ENCODE measurements around the gene RANGAP1. TPM values are rescaled to one million over a fixed set of nuclear protein-coding genes. Genes with fewer than 3 reads are reported as not detected.

The RANGAP1 gene, protein sequence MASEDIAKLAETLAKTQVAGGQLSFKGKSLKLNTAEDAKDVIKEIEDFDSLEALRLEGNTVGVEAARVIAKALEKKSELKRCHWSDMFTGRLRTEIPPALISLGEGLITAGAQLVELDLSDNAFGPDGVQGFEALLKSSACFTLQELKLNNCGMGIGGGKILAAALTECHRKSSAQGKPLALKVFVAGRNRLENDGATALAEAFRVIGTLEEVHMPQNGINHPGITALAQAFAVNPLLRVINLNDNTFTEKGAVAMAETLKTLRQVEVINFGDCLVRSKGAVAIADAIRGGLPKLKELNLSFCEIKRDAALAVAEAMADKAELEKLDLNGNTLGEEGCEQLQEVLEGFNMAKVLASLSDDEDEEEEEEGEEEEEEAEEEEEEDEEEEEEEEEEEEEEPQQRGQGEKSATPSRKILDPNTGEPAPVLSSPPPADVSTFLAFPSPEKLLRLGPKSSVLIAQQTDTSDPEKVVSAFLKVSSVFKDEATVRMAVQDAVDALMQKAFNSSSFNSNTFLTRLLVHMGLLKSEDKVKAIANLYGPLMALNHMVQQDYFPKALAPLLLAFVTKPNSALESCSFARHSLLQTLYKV
- total RNA-seq, result 10 to 100 TPM; 18.7 to 38.7 (median 35.6) TPM

GRCh38 chr22:41285820-41286638, at the start of gene RANGAP1:
Gene RANGAP1 (minus strand): TSS chr22:41286187. CDS start chr22:41281044, 5,143 bp downstream.
- no peaks in the 10 kb centered on the region for H3K4me1 ChIP-seq
- DNase-seq, result peak; percentile 96 to 98
- H3K4me3 ChIP-seq, result peak within 1 kb of the TSS; percentile 59 to 80
- peak within 1 kb of the TSS; percentile 74 to 93 for H3K27ac ChIP-seq
- intact Hi-C loops (cut with DNase I; ENCODE audit: low total_unique reads), result no loop called here
- TF ChIP-seq CTCF (IDR thresholded peaks at IDR 0.05) (peak; percentile 16 to 45 (median 36)), POLR2A (IDR thresholded peaks at IDR 0.05) (peak; percentile 57 to 90)
- no peaks in the 10 kb centered on the region for H3K27me3 ChIP-seq
- H3K9me3 ChIP-seq, result no peaks in the 10 kb centered on the region
- no peaks in the 10 kb centered on the region for H3K36me3 ChIP-seq

DNA sequence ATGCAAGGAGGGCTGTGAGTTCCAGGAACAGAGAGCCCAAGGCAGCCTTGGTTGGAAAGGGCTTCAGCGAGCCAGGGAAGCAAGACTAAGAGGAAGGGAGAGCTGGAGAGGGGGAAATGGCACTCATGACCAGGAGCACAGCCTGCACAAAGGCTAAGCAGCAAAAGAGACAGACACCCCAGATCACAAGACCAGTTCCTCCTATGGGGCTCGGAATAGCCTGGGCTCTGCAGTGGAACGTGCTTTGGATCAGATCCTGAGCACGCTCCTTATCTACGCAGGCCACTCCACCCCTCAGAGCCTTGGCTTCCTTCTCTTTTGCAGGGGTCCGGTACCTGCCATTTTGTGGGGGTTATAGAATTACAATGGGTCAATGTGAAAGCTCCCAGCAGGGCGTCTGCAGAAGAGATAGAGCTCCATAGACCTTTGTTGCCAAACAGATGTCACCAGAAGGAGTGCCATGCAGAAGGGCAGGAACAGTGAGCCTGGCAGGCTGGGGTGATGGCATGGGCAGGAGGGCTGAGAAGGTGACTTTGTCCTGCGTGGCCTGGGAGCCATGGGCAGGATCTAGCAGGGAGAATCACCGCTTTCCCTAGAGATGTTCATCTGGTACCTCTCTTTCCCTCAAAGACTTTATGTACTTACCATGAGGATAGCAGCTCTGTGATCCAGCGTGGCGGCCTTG, 49.1 kb upstream of the RANGAP1 start:
- Histone ChIP-seq H3K27me3 (no peaks in the 10 kb centered on the region), H3K36me3 (no peaks in the 10 kb centered on the region), H3K4me1 (no peaks in the 10 kb centered on the region), H3K4me3 (no peak overlapping the region), H3K27ac (no peak overlapping the region), H3K9me3 (no peaks in the 10 kb centered on the region)
- TF ChIP-seq CTCF (IDR thresholded peaks at IDR 0.05), result no peak
- TF ChIP-seq POLR2A (IDR thresholded peaks at IDR 0.05), result no peak
- DNase-seq, result no peak
- intact Hi-C loops (cut with DNase I; ENCODE audit: low total_unique reads), result no loop called here

GRCh38 chr22:41334215-41334614, 48.2 kb upstream of the RANGAP1 start:
- Histone ChIP-seq H3K27ac (no peak overlapping the region), H3K4me3 (no peak overlapping the region), H3K4me1 (no peaks in the 10 kb centered on the region), H3K9me3 (no peaks in the 10 kb centered on the region), H3K36me3 (no peaks in the 10 kb centered on the region), H3K27me3 (no peaks in the 10 kb centered on the region)
- TF ChIP-seq POLR2A (IDR thresholded peaks at IDR 0.05) (no peak), CTCF (IDR thresholded peaks at IDR 0.05) (no peak)
- no peak for DNase-seq
- intact Hi-C loops (cut with DNase I; ENCODE audit: low total_unique reads), result no loop called here

DNA sequence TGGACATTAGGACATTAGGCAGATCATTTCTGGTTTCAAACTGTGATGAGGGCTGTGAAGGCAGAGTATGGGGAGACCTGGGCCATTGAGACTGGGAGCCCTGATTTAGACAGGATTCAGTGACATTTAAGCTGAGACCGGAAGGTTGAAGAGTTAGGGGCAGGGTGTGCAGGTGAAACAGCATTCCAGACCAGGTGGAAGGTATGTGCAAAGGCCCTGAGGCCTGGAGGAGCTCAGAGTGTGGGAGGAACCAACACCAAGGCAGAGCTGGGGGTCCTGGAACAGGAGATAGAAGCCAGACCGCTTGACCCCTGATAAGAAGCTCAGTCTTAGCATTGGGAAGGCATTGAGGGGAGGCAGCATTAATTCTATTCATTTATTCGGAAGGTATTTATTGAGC, 47.8 kb upstream of the RANGAP1 start:
- TF ChIP-seq POLR2A (IDR thresholded peaks at IDR 0.05), result no peak

DNA sequence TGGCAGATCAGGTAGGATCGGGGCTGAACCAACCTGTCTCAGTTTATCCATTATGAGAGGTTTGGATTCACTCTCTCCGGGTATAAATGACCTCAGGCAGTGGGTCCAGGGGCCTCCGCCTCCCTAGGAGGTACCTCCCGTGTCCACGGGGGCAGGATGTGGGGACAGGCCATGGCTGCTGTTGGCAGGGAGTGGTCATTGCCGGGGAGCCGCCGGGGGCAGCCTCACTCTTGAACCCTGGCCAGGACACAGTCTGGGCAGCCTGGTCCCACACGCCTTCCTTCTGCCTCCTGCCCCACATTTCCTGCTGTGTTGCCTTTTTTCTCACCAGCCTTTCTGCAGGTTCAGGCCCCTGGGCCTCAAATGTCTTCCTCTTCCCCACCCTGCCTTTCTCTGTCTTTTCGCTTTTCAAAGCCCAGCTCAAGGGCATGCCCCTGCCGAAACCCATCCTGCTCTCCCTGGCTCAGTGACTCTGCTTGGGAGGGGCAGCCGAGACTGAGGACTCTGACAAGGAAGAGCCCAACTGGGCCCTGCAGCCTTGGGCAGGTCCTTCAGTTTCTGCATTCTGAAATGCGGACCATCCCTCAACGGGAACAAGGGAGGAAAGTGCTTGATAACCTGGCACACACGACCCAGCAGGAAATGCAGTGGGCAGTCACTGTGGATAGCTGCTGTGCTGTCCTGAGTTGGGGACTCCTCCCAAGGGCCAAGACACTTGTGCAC, 46.4 kb upstream of the RANGAP1 start:
- TF ChIP-seq CTCF (IDR thresholded peaks at IDR 0.05) (no peak), POLR2A (IDR thresholded peaks at IDR 0.05) (no peak)
- no peak overlapping the region for H3K27ac ChIP-seq
- no peaks in the 10 kb centered on the region for H3K27me3 ChIP-seq
- intact Hi-C loops (cut with DNase I; ENCODE audit: low total_unique reads), result no loop called here
- H3K9me3 ChIP-seq, result no peaks in the 10 kb centered on the region
- no peak for DNase-seq
- H3K4me3 ChIP-seq, result no peak overlapping the region
- no peaks in the 10 kb centered on the region for H3K36me3 ChIP-seq
- H3K4me1 ChIP-seq, result no peaks in the 10 kb centered on the region

More for the DNA sequence above, 47.8 kb upstream of the RANGAP1 start:
- Histone ChIP-seq H3K27ac (no peak overlapping the region), H3K4me3 (no peak overlapping the region), H3K27me3 (no peaks in the 10 kb centered on the region), H3K36me3 (no peaks in the 10 kb centered on the region), H3K9me3 (no peaks in the 10 kb centered on the region), H3K4me1 (no peaks in the 10 kb centered on the region)
- DNase-seq, result no peak
- intact Hi-C loops (cut with DNase I; ENCODE audit: low total_unique reads), result no loop called here
